HCT116 (cell line): ENCODE results near the gene CLPTM1L. TPM values are rescaled to one million over a fixed set of nuclear protein-coding genes. Genes with fewer than 3 reads are reported as not detected.

Experiments
- ATAC-seq: fragments of 200-7000 bp; cut with Tn5 transposase; 2 replicates; pipeline ENCODE4 v1.9.1; 2020; ENCODE audit warnings: mild to moderate bottlenecking, moderate library complexity
- BruUV-seq: library from RNA; stranded (reverse); fragments of 400-500 nt; replicated peaks from 2 replicates; lab custom pipeline; 2021; lab: Mats Ljungman, UMichigan
- CTCF ChIA-PET: fragments of 300-600 bp; sonication (Branson Sonifier 250); formaldehyde crosslinking; loops from one replicate; lab custom pipeline; 2021; ENCODE audit warnings: antibody characterized with exemption; lab: Charles Lee
- POLR2A ChIA-PET: fragments of 300-600, 350-600 bp; sonication (Branson Sonifier 250); formaldehyde crosslinking; loops from one replicate; lab custom pipeline; 2021; ENCODE audit warnings: antibody characterized with exemption; lab: Charles Lee
- RAD21 ChIA-PET, 2 experiments: fragments of 300-600 bp; sonication (Branson Sonifier 250); formaldehyde crosslinking; loops; one replicate each; lab custom pipeline; 2023; ENCODE audit warnings: low total read pairs in 2 of 2; ENCODE audit not compliant: uncharacterized antibody in 2 of 2, unreplicated experiment in 2 of 2, low non-redundant PET in 1 of 2; lab: Charles Lee
- DNase-seq: peaks from one replicate; pipeline ENCODE4 v3.0.0-alpha.2; 2010; ENCODE audit warnings: low read depth, low spot score
- H2AFZ ChIP-seq: fragments of 200-600 bp; shearing (Covaris generic), sonication (generic); 2 replicates; pipeline ENCODE4 v1.6.1; 2017; ENCODE audit warnings: low read depth, mixed run types, mixed read lengths, antibody characterized with exemption, low read length; ENCODE audit not compliant: poor library complexity, severe bottlenecking
- H3K27ac ChIP-seq: 2 replicates; pipeline ENCODE4 v1.5.1; 2012; ENCODE audit warnings: low read depth, low read length
- H3K27me3 ChIP-seq: fragments of 200-600 bp; sonication (generic); 2 replicates; pipeline ENCODE4 v1.6.1; 2016; ENCODE audit warnings: mixed run types, low read length, mixed read lengths; ENCODE audit not compliant: insufficient read depth
- H3K36me3 ChIP-seq, 2 experiments: fragments of 200-500 bp in 1 of 2; fragments of 200-600 bp in 1 of 2; sonication (Bioruptor generic) in 1 of 2; sonication (generic) in 1 of 2; 2 replicates each; pipeline versions ENCODE4 v1.5.1 to v1.6.1; 2014 to 2016; ENCODE audit warnings: low read length in 2 of 2, inconsistent platforms in 1 of 2, mixed read lengths in 1 of 2, mixed run types in 1 of 2; ENCODE audit not compliant: insufficient read depth in 2 of 2, control insufficient read depth in 1 of 2
- H3K4me1 ChIP-seq, 2 experiments: fragments of 200-600 bp in 1 of 2; sonication (generic) in 1 of 2; 2 replicates each; pipeline versions ENCODE4 v1.5.1 to v1.6.1; 2012 to 2017; ENCODE audit warnings: low read length in 2 of 2, inconsistent platforms in 1 of 2, mild to moderate bottlenecking in 1 of 2, mixed read lengths in 1 of 2, mixed run types in 1 of 2, moderate library complexity in 1 of 2; ENCODE audit not compliant: insufficient read depth in 2 of 2, control insufficient read depth in 1 of 2
- H3K4me2 ChIP-seq: fragments of 200-600 bp; sonication (generic); 2 replicates; pipeline ENCODE4 v1.6.1; 2017; ENCODE audit warnings: mixed run types, low read length, mixed read lengths
- H3K4me3 ChIP-seq, 2 experiments: fragments of 200-600 bp in 1 of 2; sonication (generic) in 1 of 2; replicated peaks in 1 of 2; 2 replicates each; pipeline ENCODE4 v1.5.1; 2011 to 2016; ENCODE audit warnings: low read length in 2 of 2, control low read depth in 1 of 2, low read depth in 1 of 2, mild to moderate bottlenecking in 1 of 2, mixed read lengths in 1 of 2, mixed run types in 1 of 2
- H3K79me2 ChIP-seq: fragments of 200-600 bp; sonication (generic); 2 replicates; pipeline ENCODE4 v1.6.1; 2017; ENCODE audit warnings: mild to moderate bottlenecking, mixed run types, low read length, moderate library complexity, mixed read lengths; ENCODE audit not compliant: insufficient read depth
- H3K9ac ChIP-seq: fragments of 200-600 bp; sonication (generic); 2 replicates; pipeline ENCODE4 v1.6.1; 2016; ENCODE audit warnings: low read length, mixed read lengths
- H3K9me2 ChIP-seq: fragments of 200-600 bp; sonication (generic), shearing (Covaris generic); 2 replicates; pipeline ENCODE4 v1.6.1; 2017; ENCODE audit warnings: mixed run types, mild to moderate bottlenecking, moderate library complexity; ENCODE audit not compliant: insufficient read depth
- H3K9me3 ChIP-seq, 2 experiments: fragments of 200-500 bp in 1 of 2; fragments of 200-600 bp in 1 of 2; sonication (Bioruptor generic) in 1 of 2; sonication (generic) in 1 of 2; 2 replicates each; pipeline ENCODE4 v1.6.1; 2014 to 2017; ENCODE audit warnings: low read length in 2 of 2, mixed read lengths in 2 of 2, inconsistent platforms in 1 of 2, low read depth in 1 of 2, mild to moderate bottlenecking in 1 of 2, mixed run types in 1 of 2, moderate library complexity in 1 of 2; ENCODE audit not compliant: control insufficient read depth in 1 of 2, insufficient read depth in 1 of 2
- H4K20me1 ChIP-seq: fragments of 200-600 bp; sonication (generic), shearing (Covaris generic); 2 replicates; pipeline ENCODE4 v1.6.1; 2017; ENCODE audit warnings: mixed run types, mild to moderate bottlenecking, moderate library complexity; ENCODE audit not compliant: insufficient read depth
- ATF3 ChIP-seq: IDR thresholded peaks from 2 replicates; pipeline ENCODE4 v1.6.1; 2012
- CBX3 ChIP-seq: IDR thresholded peaks from 2 replicates; pipeline ENCODE4 v1.6.1; 2012; ENCODE audit warnings: low read depth
- CTCF ChIP-seq, 3 experiments: fragments of 200-600 bp in 1 of 3; sonication (generic) in 1 of 3; IDR thresholded peaks in 2 of 3; conservative IDR thresholded peaks in 1 of 3; 2 replicates each; pipeline ENCODE4 v1.5.1; 2012 to 2017; ENCODE audit warnings: low read depth in 2 of 3, low read length in 2 of 3, antibody characterized with exemption in 1 of 3, borderline replicate concordance in 1 of 3, control low read depth in 1 of 3, mild to moderate bottlenecking in 1 of 3, mixed read lengths in 1 of 3, mixed run types in 1 of 3, moderate library complexity in 1 of 3; ENCODE audit not compliant: insufficient read depth in 1 of 3
- EGR1 ChIP-seq: IDR thresholded peaks from 2 replicates; pipeline ENCODE4 v1.6.1; 2012; ENCODE audit warnings: low read depth
- ELF1 ChIP-seq: IDR thresholded peaks from 2 replicates; pipeline ENCODE4 v1.6.1; 2012; ENCODE audit warnings: low read depth, borderline replicate concordance
- EZH2 ChIP-seq: fragments of 200-600 bp; sonication (generic); IDR thresholded peaks from 2 replicates; pipeline ENCODE4 v1.6.1; 2017; ENCODE audit warnings: antibody characterized with exemption, mixed run types
- EZH2phosphoT487 ChIP-seq: fragments of 200-600 bp; IDR thresholded peaks from 2 replicates; pipeline ENCODE4 v1.6.1; 2018; ENCODE audit warnings: antibody characterized with exemption, borderline replicate concordance
- FOSL1 ChIP-seq: IDR thresholded peaks from 2 replicates; pipeline ENCODE4 v1.6.1; 2012; ENCODE audit warnings: low read depth
- JUND ChIP-seq: IDR thresholded peaks from 2 replicates; pipeline ENCODE4 v1.6.1; 2012
- POLR2AphosphoS5 ChIP-seq: IDR thresholded peaks from 2 replicates; pipeline ENCODE4 v1.6.1; 2011; ENCODE audit warnings: mild to moderate bottlenecking, low read depth, low read length, moderate library complexity
- RAD21 ChIP-seq: IDR thresholded peaks from 2 replicates; pipeline ENCODE4 v1.6.1; 2012; ENCODE audit warnings: low read depth, mild to moderate bottlenecking
- REST ChIP-seq: IDR thresholded peaks from 2 replicates; pipeline ENCODE4 v1.6.1; 2012; ENCODE audit warnings: low read depth
- SIN3A ChIP-seq: IDR thresholded peaks from 2 replicates; pipeline ENCODE4 v1.6.1; 2012; ENCODE audit warnings: low read depth
- SP1 ChIP-seq: IDR thresholded peaks from 2 replicates; pipeline ENCODE4 v1.6.1; 2012; ENCODE audit warnings: low read depth
- SRF ChIP-seq: IDR thresholded peaks from 2 replicates; pipeline ENCODE4 v1.6.1; 2012; ENCODE audit warnings: low read depth
- YY1 ChIP-seq: IDR thresholded peaks from 2 replicates; pipeline ENCODE4 v1.6.1; 2011; ENCODE audit warnings: low read length, low read depth, moderate library complexity, mild to moderate bottlenecking; ENCODE audit not compliant: insufficient replicate concordance; ENCODE audit errors: extremely low read depth
- ZBTB33 ChIP-seq: IDR thresholded peaks from 2 replicates; pipeline ENCODE4 v1.6.1; 2011; ENCODE audit warnings: mild to moderate bottlenecking, low read length, moderate library complexity; ENCODE audit not compliant: insufficient replicate concordance; ENCODE audit errors: extremely low read depth
- ZFX ChIP-seq: fragments of 450-650 bp; IDR thresholded peaks from 2 replicates; pipeline ENCODE4 v1.6.1; 2017
- intact Hi-C: fragments of 100-400 bp; cut with micrococcal nuclease; formaldehyde crosslinking; loops from 2 replicates; pipeline ENCODE4 v1.10.0; 2022
- total RNA-seq: library from RNA; stranded (reverse); gene quantifications from one replicate; pipeline ENCODE4 v1.2.1, GENCODE V29; 2021; ENCODE audit not compliant: unreplicated experiment

CLPTM1L gene
- total RNA-seq, 1 experiment from 2014 or later: 98.4 TPM

GRCh38 chr5:1273745-1274144 lies 71.2 kb downstream of the CLPTM1L start:
- RAD21 ChIA-PET: no interaction called here
- Histone ChIP-seq H3K4me1 (no peaks in the 10 kb centered on the region), H3K9me3 (no peaks in the 10 kb centered on the region), H3K27me3 (no peaks in the 10 kb centered on the region), H3K9ac (no peak overlapping the region), H4K20me1 (no peaks in the 10 kb centered on the region), H2AFZ (no peak overlapping the region), H3K4me2 (no peak overlapping the region), H3K79me2 (no peaks in the 10 kb centered on the region), H3K9me2 (no peaks in the 10 kb centered on the region), H3K36me3 (peaks cover 0 to 5% of the 10 kb centered on the region in 2 experiments; a peak in 1 of 4 replicates), H3K27ac (no peak overlapping the region), H3K4me3 (no peak overlapping the region)
- ATAC-seq (no peak), DNase-seq (no peak)
- BruUV-seq: no TSS peak
- intact Hi-C loops: no loop called here
- CTCF ChIA-PET: no interaction called here
- POLR2A ChIA-PET: no interaction called here
- no peak for TF ChIP-seq EZH2phosphoT487
- no peak for TF ChIP-seq ZBTB33
- TF ChIP-seq REST: no peak
- TF ChIP-seq JUND: no peak
- no peak for TF ChIP-seq EGR1
- TF ChIP-seq EZH2: no peak
- TF ChIP-seq ELF1: no peak
- TF ChIP-seq YY1: no peak
- no peak for TF ChIP-seq ZFX
- no peak for TF ChIP-seq RAD21
- TF ChIP-seq ATF3: no peak
- no peak for TF ChIP-seq CTCF (IDR thresholded peaks at IDR 0.05 in 2 of 3, conservative IDR thresholded peaks at IDR 0.05 in 1 of 3; ENCODE audit: borderline replicate concordance in 1 of 3, insufficient read depth in 1 of 3, low read depth in 2 of 3, low read length in 2 of 3)
- TF ChIP-seq SIN3A: no peak
- no peak for TF ChIP-seq POLR2AphosphoS5
- TF ChIP-seq SRF: no peak
- no peak for TF ChIP-seq CBX3
- no peak for TF ChIP-seq SP1
- no peak for TF ChIP-seq FOSL1
